Measurements from ENCODE around the gene NKAIN1.

Gene NKAIN1

DNA sequence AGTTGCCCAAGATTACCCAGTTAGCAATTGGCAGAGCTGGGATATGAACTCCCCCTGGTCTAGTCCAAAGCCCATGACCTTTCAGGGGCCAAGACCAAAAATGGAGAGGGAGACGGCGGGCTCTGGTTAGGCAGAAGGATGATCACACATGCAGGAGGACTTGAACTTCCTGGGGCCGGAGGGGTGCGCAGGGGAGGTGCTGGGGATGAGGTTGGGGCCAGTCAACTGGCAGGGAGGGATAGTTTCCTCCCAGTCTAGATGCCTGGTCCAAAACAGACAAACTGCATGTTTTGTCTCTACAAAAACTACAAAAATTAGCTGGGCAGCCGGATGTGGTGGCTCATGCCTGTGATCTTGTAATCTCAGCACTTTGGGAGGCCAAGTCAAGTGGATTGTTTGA lies 78.1 kb downstream of the NKAIN1 start:
- no peak overlapping the region for H2BK5ac ChIP-seq (ENCODE audit: low read depth, low read length, poor library complexity, severe bottlenecking)
- H4K8ac ChIP-seq (ENCODE audit: low read length): no peak overlapping the region
- H3K36me3 ChIP-seq (ENCODE audit: control insufficient read depth in 1 of 2, insufficient read depth in 2 of 2, low read depth in 1 of 2, low read length in 2 of 2): no peaks in the 10 kb centered on the region
- no peaks in the 10 kb centered on the region for H3K27me3 ChIP-seq (ENCODE audit: control insufficient read depth in 1 of 2, insufficient read depth in 1 of 2, low read length in 2 of 2)
- H2BK120ac ChIP-seq (ENCODE audit: low read depth, low read length): no peak overlapping the region
- H3K9me3 ChIP-seq (ENCODE audit: control insufficient read depth, low read length): no peaks in the 10 kb centered on the region
- no peak overlapping the region for H3K18ac ChIP-seq (ENCODE audit: low read depth in 1 of 2, low read length in 2 of 2)
- H4K91ac ChIP-seq (ENCODE audit: low read length): no peak overlapping the region
- 84% methylated on average over 5 of the region's 5 CpGs for WGBS
- DNase-seq: no peak
- no peaks in the 10 kb centered on the region for H3K4me1 ChIP-seq (ENCODE audit: control insufficient read depth, insufficient read depth, low read depth, low read length)
- H3K4ac ChIP-seq (ENCODE audit: low read depth in 1 of 2, low read length in 2 of 2): peak overlapping the region in 1 of 2 experiments; percentile 64
- H2AK5ac ChIP-seq (ENCODE audit: low read length, severe bottlenecking): no peak overlapping the region
- no peaks in the 10 kb centered on the region for H3K79me1 ChIP-seq (replicated peaks; ENCODE audit: low read length, poor library complexity, severe bottlenecking)
- H2BK12ac ChIP-seq (ENCODE audit: low read length in 2 of 2): no peak overlapping the region
- H3K14ac ChIP-seq (ENCODE audit: low read length in 2 of 2): no peak overlapping the region
- no peak overlapping the region for H3K27ac ChIP-seq (ENCODE audit: low read length, poor library complexity, severe bottlenecking)
- peak overlapping the region; percentile 52 for H2BK15ac ChIP-seq (ENCODE audit: low read depth, poor library complexity, severe bottlenecking)
- H3K9ac ChIP-seq (ENCODE audit: low read length): no peak overlapping the region
- H3K4me2 ChIP-seq (ENCODE audit: low read length, poor library complexity, severe bottlenecking): no peak overlapping the region
- no peak overlapping the region for H2AFZ ChIP-seq (ENCODE audit: low read depth, low read length)
- no peak overlapping the region for H3K23ac ChIP-seq (ENCODE audit: low read length in 2 of 2)
- H3K4me3 ChIP-seq (ENCODE audit: insufficient read depth in 1 of 2, low read depth in 1 of 2, low read length in 2 of 2): no peak overlapping the region

DNA sequence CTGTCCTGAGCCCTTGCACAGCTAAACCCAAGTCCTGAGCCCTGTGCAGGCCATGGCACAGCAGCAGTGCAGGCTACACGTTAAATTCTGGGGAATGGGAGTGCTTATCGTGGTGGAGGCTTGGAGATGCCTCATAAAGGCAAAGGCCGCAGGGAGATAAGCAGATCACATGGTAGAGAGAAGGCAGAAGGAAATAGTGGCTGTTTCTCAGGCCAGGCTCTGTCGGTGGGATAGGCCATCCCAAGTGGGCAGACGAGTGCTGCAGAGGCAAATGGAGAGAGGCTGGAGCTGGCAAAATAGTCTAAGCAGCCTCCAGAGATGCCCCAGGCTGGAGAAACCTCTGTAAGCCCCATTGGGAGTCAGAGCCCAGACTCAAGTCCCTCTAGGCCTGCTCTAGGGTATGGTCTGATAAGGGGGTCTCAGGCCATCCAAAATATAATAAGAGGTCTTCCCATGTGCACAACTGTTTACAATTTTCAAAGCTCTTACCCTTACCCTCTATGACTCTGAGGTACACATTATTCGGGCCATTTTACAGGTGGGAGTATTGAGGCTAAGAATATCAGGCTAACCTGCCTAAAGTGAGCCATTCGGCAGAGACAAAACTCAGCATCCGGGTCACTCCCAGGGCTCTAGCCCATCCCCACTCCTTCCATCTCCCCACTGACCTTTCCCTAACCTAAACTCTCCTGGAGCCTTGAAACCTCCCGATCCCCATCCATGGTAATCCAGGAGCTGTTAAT lies 79.6 kb downstream of the NKAIN1 start:
- no peaks in the 10 kb centered on the region for H3K27me3 ChIP-seq (ENCODE audit: control insufficient read depth in 1 of 2, insufficient read depth in 1 of 2, low read length in 2 of 2)
- no peak overlapping the region for H3K9ac ChIP-seq (ENCODE audit: low read length)
- no peak overlapping the region for H2BK5ac ChIP-seq (ENCODE audit: low read depth, low read length, poor library complexity, severe bottlenecking)
- no peaks in the 10 kb centered on the region for H3K36me3 ChIP-seq (ENCODE audit: control insufficient read depth in 1 of 2, insufficient read depth in 2 of 2, low read depth in 1 of 2, low read length in 2 of 2)
- no peak overlapping the region for H3K4me2 ChIP-seq (ENCODE audit: low read length, poor library complexity, severe bottlenecking)
- H3K79me1 ChIP-seq (replicated peaks; ENCODE audit: low read length, poor library complexity, severe bottlenecking): peaks cover 1% of the 10 kb centered on the region
- H2AK5ac ChIP-seq (ENCODE audit: low read length, severe bottlenecking): no peak overlapping the region
- no peak overlapping the region for H2BK120ac ChIP-seq (ENCODE audit: low read depth, low read length)
- H2AFZ ChIP-seq (ENCODE audit: low read depth, low read length): no peak overlapping the region
- WGBS: 76% methylated on average over 9 of the region's 9 CpGs
- no peak overlapping the region for H3K4me3 ChIP-seq (ENCODE audit: insufficient read depth in 1 of 2, low read depth in 1 of 2, low read length in 2 of 2)
- peaks cover 2% of the 10 kb centered on the region for H3K4me1 ChIP-seq (ENCODE audit: control insufficient read depth, insufficient read depth, low read depth, low read length)
- H4K8ac ChIP-seq (ENCODE audit: low read length): peak overlapping the region; percentile 42
- H3K27ac ChIP-seq (ENCODE audit: low read length, poor library complexity, severe bottlenecking): no peak overlapping the region
- H2BK15ac ChIP-seq (ENCODE audit: low read depth, poor library complexity, severe bottlenecking): no peak overlapping the region
- H4K91ac ChIP-seq (ENCODE audit: low read length): no peak overlapping the region
- no peak overlapping the region for H3K18ac ChIP-seq (ENCODE audit: low read depth in 1 of 2, low read length in 2 of 2)
- H2BK12ac ChIP-seq (ENCODE audit: low read length in 2 of 2): peak overlapping the region in 1 of 2 experiments; percentile 63
- H3K14ac ChIP-seq (ENCODE audit: low read length in 2 of 2): peak overlapping the region in 1 of 2 experiments; percentile 18
- H3K4ac ChIP-seq (ENCODE audit: low read depth in 1 of 2, low read length in 2 of 2): peak overlapping the region in 1 of 2 experiments; percentile 46
- no peaks in the 10 kb centered on the region for H3K9me3 ChIP-seq (ENCODE audit: control insufficient read depth, low read length)
- DNase-seq: no peak
- no peak overlapping the region for H3K23ac ChIP-seq (ENCODE audit: low read length in 2 of 2)

DNA sequence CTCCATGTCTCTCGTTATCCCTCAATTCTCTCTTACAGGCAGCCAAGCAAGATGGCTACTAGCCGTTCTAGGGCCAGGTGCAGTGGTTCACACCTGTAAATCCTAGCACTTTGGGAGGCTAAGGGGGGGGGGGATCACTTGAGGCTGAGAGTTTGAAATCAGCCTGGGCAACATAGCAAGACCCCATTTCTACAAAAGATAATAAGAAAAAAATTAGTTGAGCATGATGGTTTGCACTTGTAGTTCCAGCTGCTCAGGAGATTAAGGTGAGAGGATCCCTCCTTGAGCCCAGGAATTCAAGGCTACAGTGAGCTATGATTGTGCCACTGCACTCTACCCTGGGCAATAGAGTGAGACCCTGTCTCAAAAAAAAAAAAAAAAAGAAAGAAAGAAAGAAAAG lies 80.4 kb downstream of the NKAIN1 start:
- H2BK12ac ChIP-seq (ENCODE audit: low read length in 2 of 2): no peak overlapping the region
- H3K79me1 ChIP-seq (replicated peaks; ENCODE audit: low read length, poor library complexity, severe bottlenecking): peaks cover 1% of the 10 kb centered on the region
- H4K91ac ChIP-seq (ENCODE audit: low read length): no peak overlapping the region
- no peak overlapping the region for H3K4ac ChIP-seq (ENCODE audit: low read depth in 1 of 2, low read length in 2 of 2)
- no peak overlapping the region for H2BK15ac ChIP-seq (ENCODE audit: low read depth, poor library complexity, severe bottlenecking)
- H2BK120ac ChIP-seq (ENCODE audit: low read depth, low read length): no peak overlapping the region
- no peaks in the 10 kb centered on the region for H3K36me3 ChIP-seq (ENCODE audit: control insufficient read depth in 1 of 2, insufficient read depth in 2 of 2, low read depth in 1 of 2, low read length in 2 of 2)
- H3K9ac ChIP-seq (ENCODE audit: low read length): no peak overlapping the region
- peaks cover 2% of the 10 kb centered on the region for H3K4me1 ChIP-seq (ENCODE audit: control insufficient read depth, insufficient read depth, low read depth, low read length)
- H2AFZ ChIP-seq (ENCODE audit: low read depth, low read length): no peak overlapping the region
- H3K27me3 ChIP-seq (ENCODE audit: control insufficient read depth in 1 of 2, insufficient read depth in 1 of 2, low read length in 2 of 2): no peaks in the 10 kb centered on the region
- no peak overlapping the region for H3K23ac ChIP-seq (ENCODE audit: low read length in 2 of 2)
- H3K9me3 ChIP-seq (ENCODE audit: control insufficient read depth, low read length): no peaks in the 10 kb centered on the region
- H3K4me3 ChIP-seq (ENCODE audit: insufficient read depth in 1 of 2, low read depth in 1 of 2, low read length in 2 of 2): no peak overlapping the region
- no peak overlapping the region for H3K4me2 ChIP-seq (ENCODE audit: low read length, poor library complexity, severe bottlenecking)
- H3K27ac ChIP-seq (ENCODE audit: low read length, poor library complexity, severe bottlenecking): no peak overlapping the region
- H3K18ac ChIP-seq (ENCODE audit: low read depth in 1 of 2, low read length in 2 of 2): no peak overlapping the region
- H2BK5ac ChIP-seq (ENCODE audit: low read depth, low read length, poor library complexity, severe bottlenecking): no peak overlapping the region
- no peak for DNase-seq
- H3K14ac ChIP-seq (ENCODE audit: low read length in 2 of 2): no peak overlapping the region
- no CpG with 5 or more reads among the region's 2 CpGs for WGBS
- H2AK5ac ChIP-seq (ENCODE audit: low read length, severe bottlenecking): no peak overlapping the region
- H4K8ac ChIP-seq (ENCODE audit: low read length): no peak overlapping the region

DNA sequence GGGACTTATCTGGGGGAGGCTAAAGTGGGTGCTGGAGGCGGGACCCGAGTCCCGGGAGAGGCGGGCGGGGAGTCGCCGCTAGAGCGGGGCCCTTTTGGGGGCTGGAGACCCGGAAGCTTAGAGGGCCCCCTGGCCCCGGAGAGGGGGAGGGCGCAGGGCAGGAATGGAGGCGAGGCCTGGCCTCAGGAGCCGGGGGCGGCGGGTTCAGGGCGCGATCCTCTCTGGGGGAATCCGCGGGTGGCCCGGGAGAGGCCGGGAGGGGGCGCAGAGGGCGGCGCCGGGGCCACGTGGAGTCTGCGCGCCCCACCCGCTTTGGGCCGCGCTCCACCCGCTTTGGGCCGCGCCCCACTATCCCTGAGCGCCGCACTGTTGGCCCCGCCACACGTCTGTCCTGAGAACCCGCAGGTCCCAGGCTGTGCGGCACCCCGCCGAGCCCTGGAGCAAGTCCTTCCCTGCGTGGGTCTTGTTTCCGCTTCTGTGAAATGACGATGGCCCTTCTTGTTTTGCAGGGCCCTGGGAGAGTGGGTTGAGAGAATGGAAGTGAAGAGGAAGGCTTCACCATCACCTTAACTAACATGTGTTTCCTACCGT lies 84.4 kb downstream of the NKAIN1 start:
- H4K8ac ChIP-seq (ENCODE audit: low read length): peak overlapping the region; percentile 82
- H2AK5ac ChIP-seq (ENCODE audit: low read length, severe bottlenecking): no peak overlapping the region
- H3K4ac ChIP-seq (ENCODE audit: low read depth in 1 of 2, low read length in 2 of 2): peak overlapping the region in 1 of 2 experiments; percentile 71
- H3K4me2 ChIP-seq (ENCODE audit: low read length, poor library complexity, severe bottlenecking): peak overlapping the region; percentile 83
- DNase-seq: peak; percentile 65
- peak overlapping the region; percentile 79 to 88 for H3K18ac ChIP-seq (ENCODE audit: low read depth in 1 of 2, low read length in 2 of 2)
- H3K36me3 ChIP-seq (ENCODE audit: control insufficient read depth in 1 of 2, insufficient read depth in 2 of 2, low read depth in 1 of 2, low read length in 2 of 2): no peaks in the 10 kb centered on the region
- H3K79me1 ChIP-seq (replicated peaks; ENCODE audit: low read length, poor library complexity, severe bottlenecking): peaks cover 1% of the 10 kb centered on the region
- peak overlapping the region; percentile 73 for H2BK5ac ChIP-seq (ENCODE audit: low read depth, low read length, poor library complexity, severe bottlenecking)
- peaks cover 2% of the 10 kb centered on the region for H3K4me1 ChIP-seq (ENCODE audit: control insufficient read depth, insufficient read depth, low read depth, low read length)
- no peaks in the 10 kb centered on the region for H3K9me3 ChIP-seq (ENCODE audit: control insufficient read depth, low read length)
- no peak overlapping the region for H3K23ac ChIP-seq (ENCODE audit: low read length in 2 of 2)
- H3K4me3 ChIP-seq (ENCODE audit: insufficient read depth in 1 of 2, low read depth in 1 of 2, low read length in 2 of 2): peak overlapping the region; percentile 68 to 83
- peak overlapping the region; percentile 90 for H2AFZ ChIP-seq (ENCODE audit: low read depth, low read length)
- H2BK120ac ChIP-seq (ENCODE audit: low read depth, low read length): peak overlapping the region; percentile 69
- peak overlapping the region; percentile 50 for H4K91ac ChIP-seq (ENCODE audit: low read length)
- H3K27ac ChIP-seq (ENCODE audit: low read length, poor library complexity, severe bottlenecking): peak overlapping the region; percentile 69
- H3K27me3 ChIP-seq (ENCODE audit: control insufficient read depth in 1 of 2, insufficient read depth in 1 of 2, low read length in 2 of 2): no peaks in the 10 kb centered on the region
- H2BK15ac ChIP-seq (ENCODE audit: low read depth, poor library complexity, severe bottlenecking): peak overlapping the region; percentile 90
- H3K9ac ChIP-seq (ENCODE audit: low read length): peak overlapping the region; percentile 89
- peak overlapping the region; percentile 2 to 54 for H2BK12ac ChIP-seq (ENCODE audit: low read length in 2 of 2)
- H3K14ac ChIP-seq (ENCODE audit: low read length in 2 of 2): peak overlapping the region; percentile 57 to 93
- under 1% methylated on average over 33 of the region's 46 CpGs for WGBS
